Measurements from ENCODE around the gene PRDX6. TPM values are rescaled to one million over a fixed set of nuclear protein-coding genes. Genes with fewer than 3 reads are reported as not detected.

Gene PRDX6
- total and polyA plus RNA-seq, 2 of the 8 experiments (the other 6 are each of a cell fraction or from before 2014, with no cell fraction given): 348 to 677 TPM

DNA sequence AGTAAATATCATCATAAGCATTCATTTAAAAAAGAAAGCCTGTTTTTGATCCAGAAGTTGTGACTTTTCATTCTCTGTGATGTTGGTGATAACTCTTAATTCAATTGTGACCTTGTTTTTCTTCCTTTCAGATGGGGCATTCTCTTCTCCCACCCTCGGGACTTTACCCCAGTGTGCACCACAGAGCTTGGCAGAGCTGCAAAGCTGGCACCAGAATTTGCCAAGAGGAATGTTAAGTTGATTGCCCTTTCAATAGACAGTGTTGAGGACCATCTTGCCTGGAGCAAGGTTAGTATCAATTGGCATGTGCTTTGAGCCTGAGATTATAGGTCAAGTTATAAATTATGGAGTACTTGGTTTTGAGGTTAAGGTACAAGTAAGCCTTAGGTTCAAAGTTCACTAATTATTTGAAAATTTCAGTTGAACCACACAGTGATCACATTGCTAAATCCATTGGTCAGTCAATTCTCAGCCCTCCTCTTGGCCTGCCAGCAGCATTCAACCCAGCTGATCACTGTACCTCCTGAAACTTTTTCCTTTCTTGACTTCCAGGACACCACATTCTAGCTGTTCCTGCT lies 4.1 kb downstream of the PRDX6 start:
- WGBS, 2 experiments (ENCODE audit: extremely low coverage in 1 of 2, insufficient coverage in 1 of 2, insufficient read length in 1 of 2, insufficient replicate concordance in 2 of 2, low coverage in 1 of 2, low lambda C conversion rate in 2 of 2, missing lambda C conversion rate in 1 of 2): 90% methylated on average over 1 of the region's 1 CpG; no CpG with 5 or more reads in 1 of the 2 experiments
- no peak overlapping the region for H3K18ac ChIP-seq (ENCODE audit: extremely low read depth, low read length)
- no peak overlapping the region for H3K4me2 ChIP-seq (ENCODE audit: insufficient read depth in 1 of 2, low read depth in 2 of 2, low read length in 2 of 2)
- ChIA-PET CTCF (ENCODE audit: partially characterized antibody) (interaction anchor here (1.0 to 1.5 kb wide), 3 partner anchors 27 to 52 kb away, joined by 3 to 6 read pairs (median 4); no protein-coding TSS in a partner anchor), POLR2A (ENCODE audit: partially characterized antibody) (interaction anchor here (0.9 to 1.8 kb wide), 3 partner anchors 9 to 20 kb away, joined by 3 to 4 read pairs (median 4); no protein-coding TSS in a partner anchor)
- H4K8ac ChIP-seq (ENCODE audit: extremely low read depth, insufficient read depth, low read length): no peak overlapping the region
- H3K56ac ChIP-seq (replicated peaks; ENCODE audit: insufficient read length, low read depth, low read length): no peak overlapping the region
- H4K5ac ChIP-seq (ENCODE audit: insufficient read length, low read depth, low read length): no peak overlapping the region
- H2AK5ac ChIP-seq (ENCODE audit: low read depth, low read length): no peak overlapping the region
- H3K23ac ChIP-seq (ENCODE audit: insufficient read length): no peak overlapping the region
- no peak overlapping the region for H3K4ac ChIP-seq (replicated peaks; ENCODE audit: insufficient read length, low read depth, low read length)
- no peak overlapping the region for H2BK5ac ChIP-seq (ENCODE audit: low read depth, low read length)
- no peaks in the 10 kb centered on the region for H3K27me3 ChIP-seq (replicated peaks in 1 of 4; ENCODE audit: control insufficient read depth in 3 of 4, extremely low read depth in 1 of 4, insufficient read depth in 3 of 4, low read length in 3 of 4)
- H3K27ac ChIP-seq (ENCODE audit: low read depth, low read length): no peak overlapping the region
- H2BK12ac ChIP-seq (ENCODE audit: low read depth, low read length): no peak overlapping the region
- no peak overlapping the region for H3K9ac ChIP-seq (replicated peaks in 1 of 4; ENCODE audit: extremely low read depth in 1 of 4, low read depth in 3 of 4, low read length in 3 of 4)
- peaks cover 44 to 69% (median 56%) of the 10 kb centered on the region in 4 experiments for H3K36me3 ChIP-seq (ENCODE audit: control insufficient read depth in 2 of 4, insufficient read depth in 4 of 4, low read length in 3 of 4)
- peaks cover 12% of the 10 kb centered on the region in 2 experiments for H4K20me1 ChIP-seq (replicated peaks in 1 of 2; ENCODE audit: control insufficient read depth in 1 of 2, insufficient read depth in 2 of 2, low read length in 2 of 2)
- H2BK120ac ChIP-seq (replicated peaks; ENCODE audit: low read depth, low read length): no peak overlapping the region
- no peaks in the 10 kb centered on the region for H3K9me3 ChIP-seq (ENCODE audit: insufficient read depth in 2 of 2, low read depth in 1 of 2, low read length in 1 of 2)
- no peak overlapping the region for H2BK15ac ChIP-seq (ENCODE audit: low read length)
- H3K79me1 ChIP-seq (ENCODE audit: low read depth, low read length): no peaks in the 10 kb centered on the region
- no peak overlapping the region for H3K4me3 ChIP-seq (ENCODE audit: extremely low read depth in 1 of 4, insufficient read depth in 2 of 4, low read depth in 3 of 4, low read length in 4 of 4)
- H4K91ac ChIP-seq (replicated peaks; ENCODE audit: insufficient read length, low read length): no peak overlapping the region
- peaks cover 10% of the 10 kb centered on the region for H3K23me2 ChIP-seq (ENCODE audit: low read depth, low read length)
- no peak overlapping the region for H3K14ac ChIP-seq (ENCODE audit: insufficient read length)
- H2BK20ac ChIP-seq (ENCODE audit: low read length): no peak overlapping the region
- TF ChIP-seq, protein P1, sequence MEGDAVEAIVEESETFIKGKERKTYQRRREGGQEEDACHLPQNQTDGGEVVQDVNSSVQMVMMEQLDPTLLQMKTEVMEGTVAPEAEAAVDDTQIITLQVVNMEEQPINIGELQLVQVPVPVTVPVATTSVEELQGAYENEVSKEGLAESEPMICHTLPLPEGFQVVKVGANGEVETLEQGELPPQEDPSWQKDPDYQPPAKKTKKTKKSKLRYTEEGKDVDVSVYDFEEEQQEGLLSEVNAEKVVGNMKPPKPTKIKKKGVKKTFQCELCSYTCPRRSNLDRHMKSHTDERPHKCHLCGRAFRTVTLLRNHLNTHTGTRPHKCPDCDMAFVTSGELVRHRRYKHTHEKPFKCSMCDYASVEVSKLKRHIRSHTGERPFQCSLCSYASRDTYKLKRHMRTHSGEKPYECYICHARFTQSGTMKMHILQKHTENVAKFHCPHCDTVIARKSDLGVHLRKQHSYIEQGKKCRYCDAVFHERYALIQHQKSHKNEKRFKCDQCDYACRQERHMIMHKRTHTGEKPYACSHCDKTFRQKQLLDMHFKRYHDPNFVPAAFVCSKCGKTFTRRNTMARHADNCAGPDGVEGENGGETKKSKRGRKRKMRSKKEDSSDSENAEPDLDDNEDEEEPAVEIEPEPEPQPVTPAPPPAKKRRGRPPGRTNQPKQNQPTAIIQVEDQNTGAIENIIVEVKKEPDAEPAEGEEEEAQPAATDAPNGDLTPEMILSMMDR (IDR thresholded peaks at IDR 0.05; ENCODE audit: control extremely low read depth in 1 of 3, insufficient read depth in 1 of 3, low read depth in 1 of 3, low read length in 3 of 3): no peak
- TF ChIP-seq POLR2A (IDR thresholded peaks at IDR 0.05; ENCODE audit: control extremely low read depth in 1 of 2, low read depth in 2 of 2, low read length in 2 of 2) (peak in 1 of 2 experiments; percentile 28; a peak in 1 of 3 replicates), CHD2 (IDR thresholded peaks at IDR 0.05; ENCODE audit: low read length) (no peak), GABPA (IDR thresholded peaks at IDR 0.05; ENCODE audit: borderline replicate concordance, insufficient read depth, low read length) (no peak)
- TF ChIP-seq, protein P2, sequence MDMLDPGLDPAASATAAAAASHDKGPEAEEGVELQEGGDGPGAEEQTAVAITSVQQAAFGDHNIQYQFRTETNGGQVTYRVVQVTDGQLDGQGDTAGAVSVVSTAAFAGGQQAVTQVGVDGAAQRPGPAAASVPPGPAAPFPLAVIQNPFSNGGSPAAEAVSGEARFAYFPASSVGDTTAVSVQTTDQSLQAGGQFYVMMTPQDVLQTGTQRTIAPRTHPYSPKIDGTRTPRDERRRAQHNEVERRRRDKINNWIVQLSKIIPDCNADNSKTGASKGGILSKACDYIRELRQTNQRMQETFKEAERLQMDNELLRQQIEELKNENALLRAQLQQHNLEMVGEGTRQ (IDR thresholded peaks at IDR 0.05; ENCODE audit: low read length): no peak
- H3K79me2 ChIP-seq (ENCODE audit: control insufficient read depth in 1 of 2, insufficient read depth in 2 of 2, low read length in 2 of 2): peaks cover 8 to 64% of the 10 kb centered on the region in 2 experiments
- no peak overlapping the region for H2AFZ ChIP-seq (ENCODE audit: low read length)
- no peak for DNase-seq (ENCODE audit: low read depth in 1 of 2, low spot score in 2 of 2)
- no peak for FAIRE-seq
- peaks cover 0 to 11% (median 2%) of the 10 kb centered on the region in 4 experiments; a peak in 5 of 7 replicates for H3K4me1 ChIP-seq (replicated peaks in 1 of 4; ENCODE audit: control insufficient read depth in 3 of 4, insufficient read depth in 4 of 4, low read length in 3 of 4)

All from H1 (cell line).